Progenitor cell of endocrine pancreas (in vitro differentiated cells): Measurements from ENCODE around the gene ALKAL2. TPM values are rescaled to one million over a fixed set of nuclear protein-coding genes. Genes with fewer than 3 reads are reported as not detected.

ENCODE experiments used
- DNase-seq: peaks from one replicate; pipeline ENCODE4 v3.0.0; 2021; ENCODE audit warnings: low spot score; ENCODE audit not compliant: unreplicated experiment
- H3K27ac Mint-ChIP-seq: 2 replicates; pipeline ENCODE4 v1.8.0; 2021; ENCODE audit warnings: mild to moderate bottlenecking, moderate library complexity, mixed read lengths
- H3K27me3 Mint-ChIP-seq: 2 replicates; pipeline ENCODE4 v1.8.0; 2021; ENCODE audit warnings: mixed read lengths
- H3K36me3 Mint-ChIP-seq: 2 replicates; pipeline ENCODE4 v1.8.0; 2022; ENCODE audit warnings: mixed read lengths; ENCODE audit not compliant: insufficient read depth
- H3K4me1 Mint-ChIP-seq: 2 replicates; pipeline ENCODE4 v1.8.0; 2021; ENCODE audit warnings: low read depth, mixed read lengths
- H3K4me3 Mint-ChIP-seq: 2 replicates; pipeline ENCODE4 v1.8.0; 2021; ENCODE audit warnings: low read depth, mild to moderate bottlenecking, moderate library complexity, mixed read lengths
- H3K9me3 Mint-ChIP-seq: 2 replicates; pipeline ENCODE4 v1.8.0; 2021; ENCODE audit warnings: low read depth, mixed read lengths
- total RNA-seq: library from RNA; stranded (reverse); gene quantifications from 2 replicates; pipeline ENCODE4 v1.2.1, GENCODE V29; 2021
- TF ChIP-seq, protein P1 (sequence below): fragments of 200-600 bp; sonication (generic); IDR thresholded peaks from one replicate; pipeline ENCODE4 v1.5.0; 2021; ENCODE audit warnings: antibody characterized with exemption, mild to moderate bottlenecking; ENCODE audit not compliant: unreplicated experiment

Gene ALKAL2
- total RNA-seq, 1 donor from 2014 or later = 0.22 TPM

DNA sequence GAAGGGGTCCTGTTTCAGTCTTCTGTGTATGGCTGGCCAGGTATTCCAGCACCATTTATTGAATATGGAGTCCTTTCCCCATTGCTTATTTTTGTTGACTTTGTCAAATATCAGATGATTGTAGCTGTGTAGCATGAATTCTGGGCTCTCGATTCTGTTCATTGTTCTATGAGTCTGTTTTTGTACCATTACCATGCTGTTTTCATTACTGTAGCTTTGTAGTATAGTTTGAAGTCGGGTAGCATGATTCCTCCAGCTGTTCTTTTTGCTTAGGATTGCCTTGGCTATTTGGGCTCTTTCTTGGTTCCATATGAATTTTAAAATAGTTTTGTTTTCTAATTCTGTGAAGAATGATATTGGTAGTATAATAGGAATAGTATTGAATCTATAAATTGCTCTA is 30.0 kb downstream of the ALKAL2 start:
- H3K4me3 Mint-ChIP-seq = no peak overlapping the region
- peaks cover 15% of the 10 kb centered on the region for H3K36me3 Mint-ChIP-seq
- no peak for DNase-seq
- TF ChIP-seq, protein P1, sequence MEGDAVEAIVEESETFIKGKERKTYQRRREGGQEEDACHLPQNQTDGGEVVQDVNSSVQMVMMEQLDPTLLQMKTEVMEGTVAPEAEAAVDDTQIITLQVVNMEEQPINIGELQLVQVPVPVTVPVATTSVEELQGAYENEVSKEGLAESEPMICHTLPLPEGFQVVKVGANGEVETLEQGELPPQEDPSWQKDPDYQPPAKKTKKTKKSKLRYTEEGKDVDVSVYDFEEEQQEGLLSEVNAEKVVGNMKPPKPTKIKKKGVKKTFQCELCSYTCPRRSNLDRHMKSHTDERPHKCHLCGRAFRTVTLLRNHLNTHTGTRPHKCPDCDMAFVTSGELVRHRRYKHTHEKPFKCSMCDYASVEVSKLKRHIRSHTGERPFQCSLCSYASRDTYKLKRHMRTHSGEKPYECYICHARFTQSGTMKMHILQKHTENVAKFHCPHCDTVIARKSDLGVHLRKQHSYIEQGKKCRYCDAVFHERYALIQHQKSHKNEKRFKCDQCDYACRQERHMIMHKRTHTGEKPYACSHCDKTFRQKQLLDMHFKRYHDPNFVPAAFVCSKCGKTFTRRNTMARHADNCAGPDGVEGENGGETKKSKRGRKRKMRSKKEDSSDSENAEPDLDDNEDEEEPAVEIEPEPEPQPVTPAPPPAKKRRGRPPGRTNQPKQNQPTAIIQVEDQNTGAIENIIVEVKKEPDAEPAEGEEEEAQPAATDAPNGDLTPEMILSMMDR = no peak
- H3K4me1 Mint-ChIP-seq = peaks cover 38% of the 10 kb centered on the region
- H3K9me3 Mint-ChIP-seq = peaks cover 9% of the 10 kb centered on the region
- no peak overlapping the region for H3K27ac Mint-ChIP-seq
- H3K27me3 Mint-ChIP-seq = no peaks in the 10 kb centered on the region

DNA sequence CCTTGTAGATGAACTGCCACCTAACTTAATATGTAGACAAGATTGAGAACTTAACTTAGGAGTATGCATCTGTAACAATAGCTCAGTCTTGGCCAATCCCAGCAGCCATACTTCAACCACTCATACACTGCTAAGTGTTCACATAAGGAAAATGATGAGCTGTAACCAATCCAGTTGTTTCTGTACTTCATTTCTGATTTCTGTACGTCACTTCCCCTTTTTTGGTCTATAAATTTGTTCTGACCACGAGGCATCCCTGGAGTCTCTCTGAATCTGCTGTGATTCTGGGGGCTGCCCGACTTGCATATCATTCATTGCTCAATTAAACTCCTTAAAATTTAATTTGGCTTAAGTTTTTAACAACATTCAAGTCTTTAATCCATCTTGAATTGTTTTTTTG is 30.5 kb downstream of the ALKAL2 start:
- Mint-ChIP-seq H3K27me3 (no peaks in the 10 kb centered on the region), H3K27ac (no peak overlapping the region), H3K4me3 (no peak overlapping the region), H3K9me3 (peaks cover 9% of the 10 kb centered on the region), H3K36me3 (peaks cover 17% of the 10 kb centered on the region), H3K4me1 (peaks cover 34% of the 10 kb centered on the region)
- TF ChIP-seq, protein P1 = no peak
- no peak for DNase-seq

DNA sequence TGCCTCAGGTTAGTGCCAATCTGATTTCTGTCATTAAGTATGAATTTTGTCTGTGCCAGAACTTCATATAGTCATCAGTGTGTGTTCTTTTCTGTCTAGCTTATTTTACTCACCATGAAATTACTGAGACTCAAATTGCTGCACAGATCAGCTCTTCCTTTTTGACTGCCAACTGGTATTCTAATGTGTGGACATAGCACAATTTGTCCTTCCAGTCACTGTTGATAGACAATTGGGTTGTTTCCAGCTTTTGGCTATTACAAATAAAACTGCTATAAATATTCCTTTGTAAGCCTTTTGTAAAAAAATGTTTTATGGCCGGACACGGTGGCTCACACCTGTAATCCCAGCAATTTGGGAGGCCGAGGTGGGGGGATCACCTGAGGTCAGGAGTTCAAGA is 31.8 kb downstream of the ALKAL2 start:
- Mint-ChIP-seq H3K4me1 (peaks cover 26% of the 10 kb centered on the region), H3K36me3 (peaks cover 22% of the 10 kb centered on the region), H3K4me3 (no peak overlapping the region), H3K27me3 (no peaks in the 10 kb centered on the region), H3K9me3 (peaks cover 9% of the 10 kb centered on the region), H3K27ac (no peak overlapping the region)
- TF ChIP-seq, protein P1 = no peak
- DNase-seq = no peak

DNA sequence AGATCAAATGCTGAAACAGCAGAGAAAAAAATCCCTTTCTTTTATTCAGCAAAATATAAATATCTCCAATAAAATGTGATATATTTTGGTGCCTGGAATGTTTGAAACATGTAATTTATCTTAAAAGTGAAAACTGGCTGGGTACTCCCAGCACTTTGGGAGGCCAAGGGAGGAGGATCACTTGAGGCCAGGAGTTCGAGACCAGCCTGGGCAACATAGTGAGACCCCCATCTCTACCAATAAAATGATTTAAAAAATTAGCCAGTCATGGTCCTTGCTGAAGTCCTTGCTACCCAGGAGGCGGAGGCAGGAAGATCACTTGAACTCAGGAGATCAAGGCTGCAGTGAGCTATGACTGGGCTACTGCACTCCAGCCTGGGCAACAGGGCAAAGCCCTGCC is 32.7 kb downstream of the ALKAL2 start:
- Mint-ChIP-seq H3K27me3 (no peaks in the 10 kb centered on the region), H3K4me1 (peaks cover 17% of the 10 kb centered on the region), H3K4me3 (no peak overlapping the region), H3K27ac (no peak overlapping the region), H3K9me3 (peaks cover 9% of the 10 kb centered on the region), H3K36me3 (peaks cover 22% of the 10 kb centered on the region)
- TF ChIP-seq, protein P1 = no peak
- DNase-seq = no peak

DNA sequence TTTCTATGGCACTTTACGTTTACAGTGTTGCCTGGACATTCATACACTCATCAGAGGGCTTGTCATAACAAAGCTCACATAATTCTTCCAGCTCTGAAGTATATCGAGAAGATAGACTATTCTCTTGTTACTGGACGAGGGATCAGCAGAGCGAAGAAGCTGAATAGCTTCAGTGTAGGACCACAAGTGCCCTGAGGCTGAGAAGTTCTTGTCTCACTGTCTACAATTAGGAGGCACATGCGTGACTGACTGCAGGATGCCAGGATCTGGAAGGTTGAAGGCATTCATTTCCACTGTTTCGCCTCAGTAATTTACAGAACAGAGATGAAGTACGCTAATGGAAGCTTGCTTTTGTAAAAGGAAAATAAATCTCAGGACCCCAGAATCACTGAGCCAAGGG is 33.6 kb downstream of the ALKAL2 start:
- no peak for DNase-seq
- Mint-ChIP-seq H3K27me3 (no peaks in the 10 kb centered on the region), H3K4me3 (no peak overlapping the region), H3K27ac (peak overlapping the region; percentile 15), H3K9me3 (peaks cover 9% of the 10 kb centered on the region), H3K36me3 (peaks cover 21% of the 10 kb centered on the region), H3K4me1 (peaks cover 19% of the 10 kb centered on the region)
- TF ChIP-seq, protein P1 = no peak
